GM12864 (cell line): ENCODE measurements around the gene CCL2.

Source experiments
- DNase-seq: peaks from one replicate; pipeline ENCODE4 v3.0.0-alpha.2; 2011; ENCODE audit warnings: low read depth
- H3K4me3 ChIP-seq: 2 replicates; pipeline ENCODE4 v1.5.1; 2011; ENCODE audit warnings: mild to moderate bottlenecking, low read depth, low read length, control low read depth
- TF ChIP-seq, protein P1 (sequence below): IDR thresholded peaks from 2 replicates; pipeline ENCODE4 v1.5.1; 2011; ENCODE audit warnings: low read depth, mild to moderate bottlenecking, moderate library complexity, low read length, control low read depth, inconsistent platforms; ENCODE audit errors: missing control alignments

CCL2 gene

DNA sequence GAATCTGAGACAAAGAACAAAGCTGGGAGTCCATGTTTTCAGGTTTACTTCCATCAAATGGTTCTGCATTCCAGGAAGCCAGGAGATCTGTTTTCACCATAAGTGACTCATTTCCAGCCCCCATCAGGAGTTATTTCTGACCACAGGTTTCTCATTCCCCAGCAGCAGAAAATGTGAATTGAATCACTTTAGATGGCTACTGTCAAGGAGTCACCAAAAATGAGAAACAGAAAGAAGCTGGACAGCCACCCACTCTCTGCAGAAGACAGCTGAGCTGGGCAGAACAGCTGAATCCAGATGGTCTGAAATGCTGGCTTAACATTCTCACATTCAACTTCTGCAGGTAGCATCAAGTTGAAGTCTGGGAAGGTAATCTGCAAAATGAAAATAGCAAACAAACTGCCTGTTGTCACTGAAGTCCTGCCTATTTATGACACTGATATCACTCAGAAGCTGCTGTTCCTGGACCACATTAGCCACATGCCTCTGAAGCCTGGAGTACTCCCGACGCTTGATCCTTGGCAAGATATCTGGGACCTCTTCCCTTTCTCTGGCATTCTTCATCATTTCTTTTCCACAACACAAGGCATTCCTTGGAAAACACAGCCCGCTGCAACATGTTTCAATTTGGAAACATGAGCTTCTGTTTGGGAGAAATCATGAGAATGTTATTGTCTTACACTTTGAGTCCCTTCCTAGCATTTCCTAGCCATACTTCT lies 45.7 kb downstream of the CCL2 start:
- DNase-seq = no peak
- TF ChIP-seq, protein P1, sequence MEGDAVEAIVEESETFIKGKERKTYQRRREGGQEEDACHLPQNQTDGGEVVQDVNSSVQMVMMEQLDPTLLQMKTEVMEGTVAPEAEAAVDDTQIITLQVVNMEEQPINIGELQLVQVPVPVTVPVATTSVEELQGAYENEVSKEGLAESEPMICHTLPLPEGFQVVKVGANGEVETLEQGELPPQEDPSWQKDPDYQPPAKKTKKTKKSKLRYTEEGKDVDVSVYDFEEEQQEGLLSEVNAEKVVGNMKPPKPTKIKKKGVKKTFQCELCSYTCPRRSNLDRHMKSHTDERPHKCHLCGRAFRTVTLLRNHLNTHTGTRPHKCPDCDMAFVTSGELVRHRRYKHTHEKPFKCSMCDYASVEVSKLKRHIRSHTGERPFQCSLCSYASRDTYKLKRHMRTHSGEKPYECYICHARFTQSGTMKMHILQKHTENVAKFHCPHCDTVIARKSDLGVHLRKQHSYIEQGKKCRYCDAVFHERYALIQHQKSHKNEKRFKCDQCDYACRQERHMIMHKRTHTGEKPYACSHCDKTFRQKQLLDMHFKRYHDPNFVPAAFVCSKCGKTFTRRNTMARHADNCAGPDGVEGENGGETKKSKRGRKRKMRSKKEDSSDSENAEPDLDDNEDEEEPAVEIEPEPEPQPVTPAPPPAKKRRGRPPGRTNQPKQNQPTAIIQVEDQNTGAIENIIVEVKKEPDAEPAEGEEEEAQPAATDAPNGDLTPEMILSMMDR = no peak
- no peak overlapping the region for H3K4me3 ChIP-seq

DNA sequence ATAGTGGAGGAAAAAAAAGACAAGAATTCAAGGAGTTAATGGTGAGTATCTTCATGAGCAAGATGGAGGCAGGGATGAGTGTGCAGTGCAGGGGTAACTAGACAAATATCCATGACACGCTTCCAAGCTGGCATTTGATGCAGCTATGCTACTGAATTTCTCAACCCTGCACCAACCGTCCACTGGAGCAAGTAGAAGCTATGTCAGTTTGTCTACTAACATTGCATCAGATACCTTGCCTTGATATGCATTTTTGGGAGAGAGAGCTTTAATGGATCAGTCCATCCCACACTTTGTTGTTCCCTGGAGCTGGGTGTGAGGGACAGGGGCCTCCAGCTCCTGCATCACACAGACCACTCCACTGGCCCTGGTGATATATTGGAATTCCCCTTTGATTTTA lies 46.9 kb downstream of the CCL2 start:
- H3K4me3 ChIP-seq = no peak overlapping the region
- no peak for DNase-seq
- TF ChIP-seq, protein P1 = no peak

DNA sequence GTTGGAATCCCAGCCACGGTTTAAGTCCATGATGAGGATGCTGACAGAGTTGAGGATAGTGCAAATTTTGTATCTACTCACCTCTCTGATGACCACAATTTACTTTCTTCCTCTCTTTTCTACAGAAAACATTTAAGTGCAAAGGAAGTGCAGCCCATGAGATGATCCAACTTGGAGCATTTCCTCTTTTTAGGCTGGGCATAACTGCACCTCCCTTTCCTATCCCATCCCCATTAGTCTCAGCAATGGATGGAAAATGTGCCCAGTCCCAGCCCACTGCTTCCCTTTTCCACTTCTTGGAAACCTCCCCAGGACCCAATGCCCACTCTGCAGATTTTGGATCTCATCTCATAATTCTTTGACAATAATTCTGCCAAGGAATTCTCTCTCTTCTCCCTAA lies 47.6 kb downstream of the CCL2 start:
- no peak overlapping the region for H3K4me3 ChIP-seq
- TF ChIP-seq, protein P1 = no peak
- DNase-seq = no peak

DNA sequence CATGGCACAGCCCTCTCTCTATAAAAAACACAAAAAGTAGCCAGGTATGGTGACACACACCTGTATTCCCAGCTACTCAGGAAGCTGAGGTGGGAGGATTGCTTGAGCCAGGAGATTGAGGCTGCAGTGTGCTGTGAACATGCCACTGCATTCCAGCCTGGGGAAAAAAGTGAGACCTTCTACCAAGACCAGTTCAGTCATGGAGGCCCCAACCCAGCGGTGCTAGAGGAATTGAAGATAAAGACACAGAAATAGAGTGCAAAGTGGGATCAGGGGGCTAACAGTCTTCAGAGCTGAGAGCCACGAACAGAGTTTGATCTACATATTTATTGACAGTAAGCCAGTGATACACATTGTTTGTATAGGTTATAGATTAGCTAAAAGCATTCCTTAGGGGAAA lies 48.5 kb downstream of the CCL2 start:
- DNase-seq = no peak
- no peak overlapping the region for H3K4me3 ChIP-seq
- TF ChIP-seq, protein P1 = no peak

DNA sequence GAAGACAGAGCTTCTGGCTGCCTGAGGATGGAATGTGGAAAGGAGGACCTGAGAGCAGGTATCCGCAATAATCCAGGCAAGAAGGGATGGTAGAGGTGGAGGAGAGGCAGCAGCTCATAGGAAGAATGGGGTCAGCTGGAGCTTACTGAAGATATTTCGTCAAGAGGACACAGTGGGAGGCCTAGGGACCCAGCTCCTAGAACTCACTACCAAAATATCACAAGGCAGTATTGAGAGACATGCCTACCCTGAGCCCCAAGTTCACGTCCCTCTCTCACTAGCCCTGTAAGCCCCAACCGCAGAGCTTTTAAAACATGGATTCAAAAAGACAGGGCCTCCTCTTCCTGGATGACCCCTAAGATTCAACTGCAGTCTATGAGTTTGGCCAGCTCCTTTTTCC lies 50.0 kb downstream of the CCL2 start:
- no peak for DNase-seq
- TF ChIP-seq, protein P1 = no peak
- no peak overlapping the region for H3K4me3 ChIP-seq

DNA sequence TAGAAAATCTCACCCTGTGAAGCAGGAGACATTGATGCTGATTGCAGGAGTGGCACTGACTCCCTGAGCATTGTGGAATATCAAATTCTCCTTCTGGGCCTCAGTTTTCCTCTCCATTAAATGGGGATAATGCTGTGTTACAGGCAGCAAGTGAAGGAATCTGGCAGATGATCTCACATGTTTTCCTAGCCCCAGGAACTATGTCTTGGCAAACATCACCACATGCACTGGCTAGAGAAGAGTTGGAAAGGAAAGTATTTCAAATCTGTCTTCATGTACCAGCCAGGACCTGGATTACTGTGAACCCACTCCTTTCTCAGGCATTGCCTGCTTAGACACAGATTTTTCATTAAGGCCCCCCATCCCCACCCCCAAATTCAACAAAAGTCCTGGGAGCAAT lies 50.5 kb downstream of the CCL2 start:
- no peak overlapping the region for H3K4me3 ChIP-seq
- DNase-seq = no peak
- TF ChIP-seq, protein P1 = no peak

DNA sequence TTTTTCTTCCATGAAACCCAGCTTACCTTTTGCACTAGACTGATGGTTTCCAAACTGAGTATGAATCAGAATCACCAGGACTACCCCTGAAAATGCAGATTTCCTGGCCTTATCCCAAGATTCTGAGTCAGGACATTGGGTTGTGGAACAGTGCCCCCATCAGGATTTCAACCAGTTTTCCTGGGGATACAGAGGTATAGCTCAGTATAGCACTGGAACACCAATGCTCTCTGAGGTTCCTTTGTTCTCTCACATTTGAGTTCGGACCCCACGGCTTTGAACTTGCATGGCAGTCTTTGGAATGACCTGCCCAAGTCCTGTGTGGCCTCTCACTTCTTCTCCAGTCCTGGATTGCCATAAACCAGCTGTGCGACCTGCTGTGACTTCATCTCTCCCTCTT lies 51.4 kb downstream of the CCL2 start:
- DNase-seq = no peak
- TF ChIP-seq, protein P1 = no peak
- no peak overlapping the region for H3K4me3 ChIP-seq
